ENCODE data around the gene WLS.

DNA sequence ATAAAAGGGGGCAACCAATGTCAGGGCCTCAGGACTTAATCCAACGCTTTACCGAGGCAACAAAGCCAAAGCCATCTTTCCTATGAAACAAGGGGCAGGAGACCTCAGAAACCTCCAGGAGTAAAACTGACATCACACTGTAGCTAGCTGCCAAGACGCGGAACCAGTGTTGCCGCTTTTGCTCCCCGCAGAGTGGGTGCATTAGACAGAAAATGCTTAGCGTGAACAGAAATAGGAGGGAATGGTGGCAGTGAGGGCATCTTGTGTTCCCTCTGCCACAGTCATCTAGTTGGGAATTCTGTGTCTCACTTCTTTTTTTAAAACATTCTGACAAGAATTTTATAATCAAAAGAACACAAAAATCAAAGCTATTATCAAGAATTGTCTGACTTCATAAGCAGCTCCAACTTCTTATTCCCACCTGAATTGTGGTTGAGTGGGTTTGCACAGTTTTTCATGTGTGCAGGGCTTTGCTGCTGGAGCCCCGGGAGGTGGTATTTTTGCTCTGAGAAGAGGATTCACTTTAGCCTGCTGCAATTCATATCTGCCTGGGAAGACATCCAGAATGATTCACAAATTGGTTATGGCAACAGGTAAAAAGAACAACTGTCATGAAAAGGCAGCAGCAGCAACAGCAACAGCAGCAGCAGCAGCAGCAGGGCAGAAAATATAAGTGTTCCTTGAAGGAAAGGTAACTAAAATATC, 99.7 kb downstream of the WLS start:
- TF ChIP-seq, protein P1, sequence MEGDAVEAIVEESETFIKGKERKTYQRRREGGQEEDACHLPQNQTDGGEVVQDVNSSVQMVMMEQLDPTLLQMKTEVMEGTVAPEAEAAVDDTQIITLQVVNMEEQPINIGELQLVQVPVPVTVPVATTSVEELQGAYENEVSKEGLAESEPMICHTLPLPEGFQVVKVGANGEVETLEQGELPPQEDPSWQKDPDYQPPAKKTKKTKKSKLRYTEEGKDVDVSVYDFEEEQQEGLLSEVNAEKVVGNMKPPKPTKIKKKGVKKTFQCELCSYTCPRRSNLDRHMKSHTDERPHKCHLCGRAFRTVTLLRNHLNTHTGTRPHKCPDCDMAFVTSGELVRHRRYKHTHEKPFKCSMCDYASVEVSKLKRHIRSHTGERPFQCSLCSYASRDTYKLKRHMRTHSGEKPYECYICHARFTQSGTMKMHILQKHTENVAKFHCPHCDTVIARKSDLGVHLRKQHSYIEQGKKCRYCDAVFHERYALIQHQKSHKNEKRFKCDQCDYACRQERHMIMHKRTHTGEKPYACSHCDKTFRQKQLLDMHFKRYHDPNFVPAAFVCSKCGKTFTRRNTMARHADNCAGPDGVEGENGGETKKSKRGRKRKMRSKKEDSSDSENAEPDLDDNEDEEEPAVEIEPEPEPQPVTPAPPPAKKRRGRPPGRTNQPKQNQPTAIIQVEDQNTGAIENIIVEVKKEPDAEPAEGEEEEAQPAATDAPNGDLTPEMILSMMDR (IDR thresholded peaks at IDR 0.05), result no peak
- TF ChIP-seq POLR2A (IDR thresholded peaks at IDR 0.05), result no peak
